ENCODE results near the gene UROD. TPM values are rescaled to one million over a fixed set of nuclear protein-coding genes. Genes with fewer than 3 reads are reported as not detected.

UROD gene
- total RNA-seq, 5 donors from 2014 or later (not counting 1 experiment from before 2014, with no cell fraction given): 52.0 to 58.6 (median 57.3) TPM

- H3K4me1 ChIP-seq (ENCODE audit: control insufficient read depth in 1 of 2, extremely low read depth in 1 of 2, insufficient read depth in 2 of 2, low read length in 2 of 2): peaks cover 0 to 2% of the 10 kb centered on the region in 2 experiments
- no peaks in the 10 kb centered on the region for H3K27me3 Mint-ChIP-seq
- H3K36me3 ChIP-seq (ENCODE audit: control insufficient read depth in 2 of 2, extremely low read depth in 1 of 2, insufficient read depth in 1 of 2, low read length in 1 of 2): peaks cover 0 to 4% of the 10 kb centered on the region in 2 donors
- H3K27me3 ChIP-seq (replicated peaks in 1 of 2; ENCODE audit: control insufficient read depth in 2 of 2, extremely low read depth in 1 of 2, insufficient read depth in 2 of 2, low read length in 1 of 2): no peaks in the 10 kb centered on the region
- peaks cover 20% of the 10 kb centered on the region for H3K36me3 Mint-ChIP-seq
- no peaks in the 10 kb centered on the region for H3K9me3 Mint-ChIP-seq
- no peak for DNase-seq
- H3K27ac Mint-ChIP-seq: no peak overlapping the region
- peaks cover 0 to 3% (median 2%) of the 10 kb centered on the region in 3 donors for H3K4me1 Mint-ChIP-seq
- H3K9me3 ChIP-seq: no peaks in the 10 kb centered on the region
- no CpG with 5 or more reads among the region's 1 CpG for WGBS (ENCODE audit: insufficient coverage)
- POLR2A ChIA-PET: interaction anchor here in 1 of 2 donors (0.5 kb wide), 1 partner anchor 158 kb away, joined by 3 read pairs; no protein-coding TSS in a partner anchor
- H3K4me3 ChIP-seq (ENCODE audit: control insufficient read depth in 1 of 2, extremely low read depth in 1 of 2, low read length in 1 of 2): no peak overlapping the region
- H3K4me3 Mint-ChIP-seq: no peak overlapping the region
- peak in 1 of 4 experiments; percentile 54 for ATAC-seq (replicated peaks in 1 of 4)
- no peak overlapping the region for H3K27ac ChIP-seq (ENCODE audit: low read length)
- CTCF ChIA-PET: interaction anchor here in 1 of 2 donors (0.5 kb wide), 1 partner anchor 270 kb away, joined by 3 read pairs; no protein-coding TSS in a partner anchor
Measured at GRCh38 chr1:45033356-45033755, 21.3 kb downstream of the UROD start.

GRCh38 chr1:45035631-45036301 is 23.7 kb downstream of the UROD start:
- Mint-ChIP-seq H3K27ac (no peak overlapping the region), H3K27me3 (no peaks in the 10 kb centered on the region), H3K36me3 (peaks cover 26% of the 10 kb centered on the region), H3K9me3 (no peaks in the 10 kb centered on the region), H3K4me1 (peaks cover 0 to 3% (median 2%) of the 10 kb centered on the region in 3 donors), H3K4me3 (no peak overlapping the region)
- Histone ChIP-seq H3K27me3 (replicated peaks in 1 of 2; ENCODE audit: control insufficient read depth in 2 of 2, extremely low read depth in 1 of 2, insufficient read depth in 2 of 2, low read length in 1 of 2) (no peaks in the 10 kb centered on the region), H3K4me1 (ENCODE audit: control insufficient read depth in 1 of 2, extremely low read depth in 1 of 2, insufficient read depth in 2 of 2, low read length in 2 of 2) (peaks cover 0 to 2% of the 10 kb centered on the region in 2 experiments), H3K9me3 (no peaks in the 10 kb centered on the region), H3K36me3 (ENCODE audit: control insufficient read depth in 2 of 2, extremely low read depth in 1 of 2, insufficient read depth in 1 of 2, low read length in 1 of 2) (peaks cover 0 to 4% of the 10 kb centered on the region in 2 donors), H3K27ac (ENCODE audit: low read length) (no peak overlapping the region), H3K4me3 (ENCODE audit: control insufficient read depth in 1 of 2, extremely low read depth in 1 of 2, low read length in 1 of 2) (no peak overlapping the region)
- no peak for DNase-seq
- POLR2A ChIA-PET: interaction anchor here in 1 of 2 donors (0.6 kb wide), 1 partner anchor 34 kb away, joined by 3 read pairs; no protein-coding TSS in a partner anchor
- ATAC-seq (replicated peaks in 1 of 4): no peak
- CTCF ChIA-PET: no interaction called here
- 95% methylated on average over 6 of the region's 7 CpGs for WGBS (ENCODE audit: insufficient coverage)

- peaks cover 0 to 4% of the 10 kb centered on the region in 2 donors for H3K36me3 ChIP-seq (ENCODE audit: control insufficient read depth in 2 of 2, extremely low read depth in 1 of 2, insufficient read depth in 1 of 2, low read length in 1 of 2)
- no peak overlapping the region for H3K4me3 ChIP-seq (ENCODE audit: control insufficient read depth in 1 of 2, extremely low read depth in 1 of 2, low read length in 1 of 2)
- Mint-ChIP-seq H3K27me3 (no peaks in the 10 kb centered on the region), H3K36me3 (peaks cover 37% of the 10 kb centered on the region), H3K4me3 (no peak overlapping the region), H3K27ac (no peak overlapping the region), H3K9me3 (no peaks in the 10 kb centered on the region), H3K4me1 (peaks cover 0 to 3% (median 2%) of the 10 kb centered on the region in 3 donors)
- POLR2A ChIA-PET: no interaction called here
- ATAC-seq (replicated peaks in 1 of 4) (no peak), DNase-seq (no peak)
- no peak overlapping the region for H3K27ac ChIP-seq (ENCODE audit: low read length)
- H3K9me3 ChIP-seq: no peaks in the 10 kb centered on the region
- CTCF ChIA-PET: no interaction called here
- peaks cover 0 to 2% of the 10 kb centered on the region in 2 experiments for H3K4me1 ChIP-seq (ENCODE audit: control insufficient read depth in 1 of 2, extremely low read depth in 1 of 2, insufficient read depth in 2 of 2, low read length in 2 of 2)
- H3K27me3 ChIP-seq (replicated peaks in 1 of 2; ENCODE audit: control insufficient read depth in 2 of 2, extremely low read depth in 1 of 2, insufficient read depth in 2 of 2, low read length in 1 of 2): no peaks in the 10 kb centered on the region
Measured at GRCh38 chr1:45037456-45037855, 25.4 kb downstream of the UROD start.

GRCh38 chr1:45038240-45038639 is 26.2 kb downstream of the UROD start:
- H3K4me1 Mint-ChIP-seq: peaks cover 0 to 3% (median 2%) of the 10 kb centered on the region in 3 donors
- POLR2A ChIA-PET: no interaction called here
- no peak overlapping the region for H3K4me3 Mint-ChIP-seq
- H3K27ac Mint-ChIP-seq: no peak overlapping the region
- Histone ChIP-seq H3K36me3 (ENCODE audit: control insufficient read depth in 2 of 2, extremely low read depth in 1 of 2, insufficient read depth in 1 of 2, low read length in 1 of 2) (peaks cover 0 to 4% of the 10 kb centered on the region in 2 donors), H3K4me1 (ENCODE audit: control insufficient read depth in 1 of 2, extremely low read depth in 1 of 2, insufficient read depth in 2 of 2, low read length in 2 of 2) (peaks cover 0 to 2% of the 10 kb centered on the region in 2 experiments), H3K4me3 (ENCODE audit: control insufficient read depth in 1 of 2, extremely low read depth in 1 of 2, low read length in 1 of 2) (no peak overlapping the region), H3K27me3 (replicated peaks in 1 of 2; ENCODE audit: control insufficient read depth in 2 of 2, extremely low read depth in 1 of 2, insufficient read depth in 2 of 2, low read length in 1 of 2) (no peaks in the 10 kb centered on the region), H3K9me3 (no peaks in the 10 kb centered on the region), H3K27ac (ENCODE audit: low read length) (no peak overlapping the region)
- no peak for ATAC-seq (replicated peaks in 1 of 4)
- no peaks in the 10 kb centered on the region for H3K9me3 Mint-ChIP-seq
- H3K36me3 Mint-ChIP-seq: peaks cover 41% of the 10 kb centered on the region
- CTCF ChIA-PET: no interaction called here
- no CpG with 5 or more reads among the region's 2 CpGs for WGBS (ENCODE audit: insufficient coverage)
- no peak for DNase-seq
- H3K27me3 Mint-ChIP-seq: no peaks in the 10 kb centered on the region

- H3K9me3 ChIP-seq: no peaks in the 10 kb centered on the region
- H3K4me1 ChIP-seq (ENCODE audit: control insufficient read depth in 1 of 2, extremely low read depth in 1 of 2, insufficient read depth in 2 of 2, low read length in 2 of 2): no peaks in the 10 kb centered on the region
- peaks cover 0 to 4% of the 10 kb centered on the region in 2 donors for H3K36me3 ChIP-seq (ENCODE audit: control insufficient read depth in 2 of 2, extremely low read depth in 1 of 2, insufficient read depth in 1 of 2, low read length in 1 of 2)
- no peak overlapping the region for H3K4me3 Mint-ChIP-seq
- no peak overlapping the region for H3K4me3 ChIP-seq (ENCODE audit: control insufficient read depth in 1 of 2, extremely low read depth in 1 of 2, low read length in 1 of 2)
- H3K27me3 ChIP-seq (replicated peaks in 1 of 2; ENCODE audit: control insufficient read depth in 2 of 2, extremely low read depth in 1 of 2, insufficient read depth in 2 of 2, low read length in 1 of 2): no peaks in the 10 kb centered on the region
- ChIA-PET CTCF (no interaction called here), POLR2A (no interaction called here)
- no peak overlapping the region for H3K27ac ChIP-seq (ENCODE audit: low read length)
- no peak overlapping the region for H3K27ac Mint-ChIP-seq
- DNase-seq (no peak), ATAC-seq (replicated peaks in 1 of 4) (no peak)
- WGBS (ENCODE audit: insufficient coverage): 92% methylated on average over 5 of the region's 8 CpGs
- H3K4me1 Mint-ChIP-seq: no peaks in the 10 kb centered on the region
- no peaks in the 10 kb centered on the region for H3K9me3 Mint-ChIP-seq
- H3K27me3 Mint-ChIP-seq: no peaks in the 10 kb centered on the region
- H3K36me3 Mint-ChIP-seq: peaks cover 44% of the 10 kb centered on the region
Measured at GRCh38 chr1:45038661-45039364, 26.8 kb downstream of the UROD start.

GRCh38 chr1:45040297-45040696 is 28.2 kb downstream of the UROD start:
- ChIA-PET CTCF (no interaction called here), POLR2A (no interaction called here)
- WGBS (ENCODE audit: insufficient coverage): no CpG with 5 or more reads among the region's 5 CpGs

More at GRCh38 chr1:45040297-45040696, 28.2 kb downstream of the UROD start:
- peaks cover 42% of the 10 kb centered on the region for H3K36me3 Mint-ChIP-seq
- H3K27me3 Mint-ChIP-seq: no peaks in the 10 kb centered on the region
- peaks cover 0 to 4% of the 10 kb centered on the region in 2 donors for H3K36me3 ChIP-seq (ENCODE audit: control insufficient read depth in 2 of 2, extremely low read depth in 1 of 2, insufficient read depth in 1 of 2, low read length in 1 of 2)
- H3K4me3 Mint-ChIP-seq: no peak overlapping the region
- ATAC-seq (replicated peaks in 1 of 4): no peak
- no peaks in the 10 kb centered on the region for H3K4me1 Mint-ChIP-seq
- no peaks in the 10 kb centered on the region for H3K9me3 ChIP-seq
- no peaks in the 10 kb centered on the region for H3K4me1 ChIP-seq (ENCODE audit: control insufficient read depth in 1 of 2, extremely low read depth in 1 of 2, insufficient read depth in 2 of 2, low read length in 2 of 2)
- H3K27me3 ChIP-seq (replicated peaks in 1 of 2; ENCODE audit: control insufficient read depth in 2 of 2, extremely low read depth in 1 of 2, insufficient read depth in 2 of 2, low read length in 1 of 2): no peaks in the 10 kb centered on the region
- no peaks in the 10 kb centered on the region for H3K9me3 Mint-ChIP-seq
- DNase-seq: no peak
- H3K27ac Mint-ChIP-seq: no peak overlapping the region
- no peak overlapping the region for H3K27ac ChIP-seq (ENCODE audit: low read length)
- no peak overlapping the region for H3K4me3 ChIP-seq (ENCODE audit: control insufficient read depth in 1 of 2, extremely low read depth in 1 of 2, low read length in 1 of 2)
